ENCODE results near the gene OR10J5.
"Not testable (repeated sequence)": the region's sequence is repeated elsewhere in the genome, so short reads cannot be mapped to it uniquely, and the experiment has no call there.

Gene OR10J5

DNA sequence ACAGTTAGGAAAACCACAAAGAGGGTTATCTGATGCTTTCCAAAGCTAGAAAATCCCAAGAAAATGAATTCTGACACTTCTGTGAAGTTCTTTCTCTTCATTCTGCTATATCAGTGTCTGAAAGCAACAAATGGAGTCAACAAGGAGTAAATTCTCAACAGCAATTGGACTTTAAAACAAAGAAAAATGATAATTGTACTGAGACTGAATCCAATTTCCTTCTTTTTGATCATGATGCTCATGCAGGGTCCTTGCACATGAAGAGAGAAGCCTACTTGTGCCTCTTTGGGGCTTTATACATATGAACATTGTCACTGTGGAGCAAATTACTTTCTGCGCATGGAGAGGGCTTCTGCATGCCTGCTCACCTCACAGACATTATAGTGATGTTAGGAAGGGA lies at the start of gene OR10J5:
Gene OR10J5 (minus strand): TSS at position 101 of the 400 bp plus-strand sequence. CDS start 0 bp downstream, at position 101.
- DNase-seq (ENCODE audit: low read depth in 4 of 4, low spot score in 1 of 4) = no peak

GRCh38 chr1:159584536-159584935 lies 48.7 kb upstream of the OR10J5 start:
- no peak for DNase-seq (ENCODE audit: low read depth in 4 of 4, low spot score in 1 of 4)

GRCh38 chr1:159581422-159581821 lies 45.6 kb upstream of the OR10J5 start:
- DNase-seq (ENCODE audit: low read depth in 4 of 4, low spot score in 1 of 4) = no peak

DNA sequence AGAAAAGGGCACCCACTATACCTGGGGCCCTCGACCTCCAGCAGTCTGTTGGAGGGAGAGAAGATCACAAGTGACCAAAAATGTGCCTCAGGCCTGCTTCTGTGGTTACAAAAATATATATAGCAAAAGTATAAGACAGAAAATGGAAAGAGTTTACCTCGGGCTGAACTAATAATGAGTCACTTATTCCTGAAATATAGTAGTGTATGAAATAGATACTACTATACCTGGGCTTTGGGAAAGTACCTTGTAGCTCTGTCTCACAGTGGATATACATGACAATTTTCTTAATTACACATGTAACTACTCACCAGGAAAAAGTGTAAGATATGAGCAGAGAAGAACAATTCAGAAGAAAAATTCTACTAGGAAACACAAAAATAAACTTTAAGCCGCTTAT lies 44.5 kb upstream of the OR10J5 start:
- no peak for DNase-seq (ENCODE audit: low read depth in 4 of 4, low spot score in 1 of 4)

DNA sequence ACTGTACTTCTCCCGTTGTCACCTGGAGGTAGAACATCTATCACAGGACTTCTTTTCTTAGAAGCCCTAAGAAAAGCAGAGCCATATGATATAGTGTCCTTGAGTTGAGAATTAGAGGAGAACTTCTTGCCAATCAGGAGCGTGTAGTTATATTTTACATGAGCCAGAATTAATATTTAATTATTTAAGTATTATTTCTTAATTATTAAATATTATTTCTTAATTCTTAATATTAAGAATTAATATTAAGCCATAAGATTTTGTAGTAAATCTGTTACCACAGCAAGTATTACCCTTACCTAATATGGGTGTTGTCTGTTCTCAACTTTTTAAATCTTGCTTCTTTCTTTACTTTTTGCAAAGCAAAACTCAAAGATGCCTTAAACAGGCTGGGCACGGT lies 41.6 kb upstream of the OR10J5 start:
- DNase-seq (ENCODE audit: low read depth in 4 of 4, low spot score in 1 of 4) = no peak

DNA sequence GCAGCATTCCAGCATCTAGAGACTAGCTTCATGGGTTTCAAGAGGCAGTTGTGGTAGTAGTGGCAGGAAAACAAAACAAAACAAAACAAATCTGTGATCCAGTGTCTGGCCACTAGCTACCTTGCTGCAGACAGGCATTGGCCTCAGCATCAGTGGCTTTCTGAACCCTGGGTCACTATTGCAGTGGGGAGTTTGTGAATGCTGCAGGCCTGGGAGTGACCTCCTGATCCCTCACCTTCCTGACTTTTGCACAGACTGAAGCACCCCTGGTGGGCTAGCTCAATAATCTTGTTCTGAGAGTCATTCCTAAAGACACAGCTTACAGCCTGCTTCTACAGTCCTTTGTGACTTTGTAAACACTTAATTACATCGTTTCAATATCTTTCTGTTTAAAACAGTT lies 26.9 kb upstream of the OR10J5 start:
- no peak for DNase-seq (ENCODE audit: low read depth in 4 of 4, low spot score in 1 of 4)

DNA sequence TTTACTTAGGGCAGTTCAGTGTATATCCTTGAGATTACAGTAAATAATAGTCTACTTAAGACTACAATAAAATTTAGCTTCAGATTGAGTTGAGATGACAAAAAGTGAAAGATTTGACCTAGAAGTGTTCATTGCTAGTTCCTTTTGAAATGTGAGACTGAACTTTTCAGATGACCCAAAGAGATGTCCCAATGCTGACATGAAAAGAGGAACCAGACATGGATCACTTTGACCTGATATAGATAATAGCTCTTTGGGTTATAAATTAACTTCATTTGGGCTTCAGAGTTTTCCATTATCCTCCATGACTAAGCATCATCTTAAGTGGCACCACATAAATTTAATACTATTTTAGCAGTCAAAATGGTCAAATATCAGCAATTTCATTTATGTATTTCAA lies 25.7 kb upstream of the OR10J5 start:
- no peak for DNase-seq (ENCODE audit: low read depth in 4 of 4, low spot score in 1 of 4)

DNA sequence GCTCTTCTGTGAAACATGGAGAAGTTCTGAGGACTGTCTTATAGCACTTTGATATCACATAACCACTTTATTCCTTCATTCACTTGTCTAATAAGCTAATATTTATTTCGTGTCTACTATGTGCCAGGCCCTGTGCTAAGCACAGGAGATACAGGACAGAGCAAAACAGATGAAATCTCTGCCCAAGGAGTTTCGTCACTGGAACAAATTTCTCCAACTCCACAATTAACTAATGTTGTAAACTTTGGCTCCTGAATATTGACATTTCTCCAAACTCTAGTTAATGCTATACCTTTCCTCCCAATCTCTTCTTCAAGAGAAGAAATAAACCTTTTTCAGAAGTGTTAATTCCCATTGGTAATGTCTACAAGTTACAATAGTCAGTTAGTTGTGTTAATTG lies 24.8 kb upstream of the OR10J5 start:
- no peak for DNase-seq (ENCODE audit: low read depth in 4 of 4, low spot score in 1 of 4)

DNA sequence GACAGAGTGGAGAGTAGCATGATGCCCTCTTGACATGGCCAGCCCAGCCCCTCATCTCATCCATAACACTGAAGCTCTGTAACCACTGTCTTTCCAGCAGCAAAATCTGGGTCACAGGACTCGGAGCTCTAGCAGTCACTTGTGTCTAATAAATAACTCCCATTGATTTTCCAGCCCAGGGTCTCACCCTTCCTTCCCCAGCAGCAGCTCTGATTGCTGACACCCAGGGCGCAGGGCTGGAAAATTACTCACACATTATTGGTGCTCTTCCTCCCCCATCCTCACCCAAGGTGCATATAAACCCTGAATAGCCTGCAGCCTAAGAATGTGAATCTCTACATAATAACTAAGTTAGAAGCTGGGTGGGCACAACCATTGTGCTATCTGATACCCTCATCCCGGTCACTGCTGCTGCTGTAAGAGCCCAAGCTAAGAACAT lies 21.1 kb upstream of the OR10J5 start:
- DNase-seq (ENCODE audit: low read depth in 4 of 4, low spot score in 1 of 4) = no peak

DNA sequence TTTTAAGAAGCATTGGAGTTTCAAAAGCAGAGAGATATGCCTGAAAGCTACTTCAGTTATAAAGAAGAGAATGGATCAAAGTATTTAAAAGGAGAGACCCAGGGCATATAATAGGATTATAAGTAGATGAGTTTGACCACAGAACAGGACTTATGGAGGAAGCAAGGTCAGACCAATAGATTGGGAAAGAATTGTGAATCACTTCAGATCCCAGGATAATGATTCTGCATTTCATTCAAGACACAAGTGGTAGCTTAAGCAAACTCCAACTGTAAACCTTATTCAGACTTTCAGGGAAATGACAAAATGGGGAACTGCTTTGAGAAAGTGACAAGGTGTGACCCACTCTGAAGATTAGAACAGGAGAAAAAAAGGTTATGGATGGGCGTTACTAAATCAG lies 18.9 kb upstream of the OR10J5 start:
- DNase-seq (ENCODE audit: low read depth in 4 of 4, low spot score in 1 of 4) = no peak

GRCh38 chr1:159554261-159554660 lies 18.5 kb upstream of the OR10J5 start:
- DNase-seq (ENCODE audit: low read depth in 4 of 4, low spot score in 1 of 4) = no peak

- no peak for DNase-seq (ENCODE audit: low read depth in 4 of 4, low spot score in 1 of 4)
Measured at GRCh38 chr1:159548126-159548525, 12.3 kb upstream of the OR10J5 start.

DNA sequence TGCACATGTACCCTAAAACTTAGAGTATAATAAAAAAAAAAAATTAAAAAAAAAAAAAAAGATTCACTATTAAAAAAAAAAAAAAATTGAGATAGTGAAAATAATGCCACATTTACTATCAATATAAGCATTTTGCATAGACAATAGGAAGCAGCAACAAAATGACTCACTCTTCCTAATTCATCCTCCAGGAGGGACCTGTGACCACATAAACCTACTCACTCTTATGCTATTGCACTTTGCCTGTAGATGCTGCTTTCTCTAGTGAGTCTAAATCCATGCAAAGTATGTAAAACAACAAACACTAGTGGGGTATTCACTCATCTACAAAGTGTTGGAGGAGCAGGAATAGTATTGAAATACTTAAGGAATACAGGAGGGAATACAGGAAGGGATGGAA lies 2.9 kb downstream of the OR10J5 start:
- DNase-seq (ENCODE audit: low read depth in 4 of 4, low spot score in 1 of 4) = no peak

DNA sequence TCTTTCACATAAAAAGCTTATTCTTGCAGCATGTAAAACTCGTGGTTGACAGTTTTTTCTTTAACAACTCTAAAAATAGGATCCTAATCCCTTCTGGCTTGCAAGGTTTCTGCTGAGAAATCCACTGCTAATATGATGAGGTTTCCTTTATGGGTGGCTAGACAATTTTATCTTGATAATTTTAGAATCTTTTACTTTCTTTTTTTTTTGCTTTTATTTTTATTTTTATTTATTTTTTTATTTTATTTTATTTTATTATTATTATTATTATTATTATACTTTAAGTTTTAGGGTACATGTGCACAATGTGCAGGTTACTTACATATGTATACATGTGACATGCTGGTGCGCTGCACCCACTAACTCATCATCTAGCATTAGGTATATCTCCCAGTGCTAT lies 11.0 kb downstream of the OR10J5 start:
- DNase-seq (ENCODE audit: low read depth in 4 of 4, low spot score in 1 of 4) = not testable (repeated sequence)

DNA sequence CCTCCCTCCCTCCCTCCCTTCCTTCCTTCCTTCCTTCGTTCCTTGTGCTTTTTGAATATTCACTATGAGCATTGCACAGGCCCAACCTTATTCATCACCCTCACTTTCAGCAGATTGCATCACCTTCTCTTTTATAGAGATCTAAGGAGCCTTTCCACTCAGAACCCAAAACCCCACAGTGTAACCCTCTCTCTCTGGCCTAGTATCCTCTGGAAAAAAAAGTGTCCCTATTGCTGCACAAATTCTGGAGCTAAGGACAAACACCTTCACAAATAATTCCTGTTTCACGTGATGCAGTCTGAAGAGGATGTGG lies 25.6 kb downstream of the OR10J5 start:
- DNase-seq (ENCODE audit: low read depth in 4 of 4, low spot score in 1 of 4) = no peak

DNA sequence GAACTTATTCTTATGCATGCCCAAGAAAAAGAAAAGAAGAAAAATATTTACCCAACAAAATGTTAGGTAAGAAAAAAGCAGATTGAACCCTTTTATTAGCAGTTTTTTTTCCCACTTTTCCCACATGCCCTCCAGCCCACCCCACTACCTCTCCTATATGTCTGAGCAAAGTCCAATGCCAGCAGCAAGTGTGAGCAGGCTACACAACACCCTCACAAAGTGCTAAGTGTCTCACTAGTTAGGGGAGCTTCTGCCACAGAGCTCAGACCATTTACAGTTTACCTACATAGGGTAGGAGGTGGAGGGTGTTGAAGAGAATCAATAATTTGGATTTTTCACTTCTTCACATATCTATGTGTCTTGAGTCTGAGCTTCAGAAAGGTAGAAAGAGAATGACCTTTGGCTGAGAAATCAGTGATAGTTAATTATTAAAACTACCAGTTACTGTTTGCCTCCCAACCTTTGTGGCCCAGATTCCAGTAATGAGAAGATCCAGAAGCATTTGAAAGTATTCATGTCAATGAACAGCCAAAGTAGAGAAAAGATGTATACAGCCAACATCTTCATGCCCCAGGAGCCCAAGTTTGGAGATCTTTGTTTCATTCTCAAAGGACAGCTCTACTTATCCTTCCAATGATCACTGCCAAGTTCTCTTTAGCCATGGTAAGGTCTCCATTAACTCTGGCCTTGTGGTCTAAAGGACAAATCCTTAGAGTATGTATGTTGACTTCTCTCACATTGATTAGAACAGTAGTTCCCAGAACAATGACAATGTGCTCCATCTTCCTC lies 26.2 kb downstream of the OR10J5 start:
- DNase-seq (ENCODE audit: low read depth in 4 of 4, low spot score in 1 of 4) = no peak

GRCh38 chr1:159508951-159509350 lies 26.9 kb downstream of the OR10J5 start:
- DNase-seq (ENCODE audit: low read depth in 4 of 4, low spot score in 1 of 4) = no peak

DNA sequence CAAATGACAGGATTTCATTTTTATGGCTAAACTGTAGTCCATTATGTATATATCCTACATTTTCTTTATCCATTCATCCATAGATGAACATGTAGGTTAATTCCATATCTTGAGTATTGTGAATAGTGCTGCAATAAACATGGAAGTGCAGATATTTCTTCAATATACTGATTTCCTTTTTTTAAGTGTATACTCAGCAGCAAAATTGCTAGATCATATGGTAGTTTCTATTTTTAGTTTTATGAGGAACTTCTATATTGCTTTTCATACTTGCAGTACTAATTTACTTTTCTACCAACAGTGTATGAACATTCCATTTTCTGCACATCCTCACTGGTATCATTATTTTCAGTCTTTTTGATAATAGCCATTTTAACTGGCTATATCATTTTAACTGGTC lies 30.1 kb downstream of the OR10J5 start:
- no peak for DNase-seq (ENCODE audit: low read depth in 4 of 4, low spot score in 1 of 4)

DNA sequence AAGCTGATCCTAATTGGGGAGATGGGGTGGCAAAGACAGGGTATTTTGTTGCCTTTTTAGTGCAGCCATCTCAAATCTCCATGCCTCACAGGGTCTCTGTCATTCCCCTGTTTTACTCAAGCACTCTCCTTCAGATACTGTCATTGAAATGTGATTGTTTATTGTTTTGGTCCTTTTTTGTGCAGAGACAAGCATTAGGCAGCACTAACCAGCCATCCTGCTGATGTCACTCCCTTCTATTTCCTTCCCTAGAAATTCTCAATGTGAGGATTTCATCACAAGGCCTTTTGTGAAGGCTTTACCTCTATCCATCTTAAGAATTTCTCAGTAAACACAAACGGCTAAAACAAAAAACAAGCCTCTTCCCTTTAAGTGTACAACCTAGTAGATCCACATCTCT lies 34.7 kb downstream of the OR10J5 start:
- DNase-seq (ENCODE audit: low read depth in 4 of 4, low spot score in 1 of 4) = no peak

GRCh38 chr1:159494513-159495210 lies 41.1 kb downstream of the OR10J5 start:
- DNase-seq (ENCODE audit: low read depth in 4 of 4, low spot score in 1 of 4) = not testable (repeated sequence)

DNA sequence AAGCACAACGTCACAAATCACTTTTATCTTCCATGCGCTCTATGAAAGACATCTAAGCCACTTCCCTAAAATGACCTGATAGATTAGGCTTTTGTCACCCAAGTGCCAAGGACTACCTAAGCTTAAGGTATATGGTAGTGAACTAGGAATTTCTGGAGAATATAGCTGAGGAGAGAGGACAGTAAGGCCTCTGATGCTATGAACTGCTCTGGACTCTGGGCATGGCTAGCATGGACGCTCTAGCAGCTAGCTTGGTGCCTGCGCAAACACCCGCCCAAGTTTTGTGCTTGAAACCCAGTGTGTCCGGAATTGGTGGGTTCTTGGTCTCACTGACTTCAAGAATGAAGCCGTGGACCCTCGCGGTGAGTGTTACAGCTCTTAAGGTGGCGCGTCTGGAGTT lies 42.5 kb downstream of the OR10J5 start:
- no peak for DNase-seq (ENCODE audit: low read depth in 4 of 4, low spot score in 1 of 4)

DNA sequence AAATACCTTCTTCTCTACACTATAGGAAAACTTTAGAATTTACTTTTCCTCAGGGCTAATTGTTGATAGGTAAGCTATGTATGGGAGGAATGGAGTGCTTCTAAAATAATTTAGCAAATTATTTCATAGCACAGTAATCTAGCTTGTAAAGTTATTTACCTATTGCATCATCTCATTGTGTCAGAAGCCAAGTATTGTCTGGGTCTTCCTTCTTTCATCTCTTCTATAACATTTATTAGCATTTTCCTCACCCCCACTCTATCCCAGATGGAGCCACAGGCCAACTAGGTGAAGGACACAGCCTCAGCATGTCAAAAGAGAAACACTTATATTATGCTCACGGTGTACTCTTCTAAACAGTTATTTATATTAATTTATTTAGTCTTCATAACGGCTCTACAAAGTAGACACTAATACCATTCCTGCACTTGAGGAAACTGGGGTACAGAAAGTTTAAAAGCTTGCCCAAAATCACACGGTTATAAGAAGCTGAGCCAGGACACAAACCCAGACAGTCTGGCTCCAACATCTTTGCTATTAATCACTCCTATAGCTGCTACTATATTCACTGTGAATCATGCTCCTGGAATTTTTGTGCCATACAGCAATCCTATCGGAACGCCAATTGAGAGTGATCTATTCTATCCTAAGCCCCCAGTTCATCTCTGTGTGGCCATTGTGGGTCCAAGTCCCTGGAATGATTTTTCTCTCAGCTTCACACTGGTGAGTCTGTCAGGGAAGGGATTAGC lies 43.1 kb downstream of the OR10J5 start:
- no peak for DNase-seq (ENCODE audit: low read depth in 4 of 4, low spot score in 1 of 4)
